ENCODE measurements around the gene SRCIN1.

GRCh38 chr17:38547444-38547843, 58.3 kb downstream of the SRCIN1 start:
- no peak for TF ChIP-seq POLR2AphosphoS5 (IDR thresholded peaks at IDR 0.05)
- no peak for TF ChIP-seq EP300 (IDR thresholded peaks at IDR 0.05)
- no peak for TF ChIP-seq POLR2A (IDR thresholded peaks at IDR 0.05; ENCODE audit: low read depth)

All from esophagus muscularis mucosa (tissue), 3 donors.